Neutrophil (primary cell): ENCODE data around the gene PPP1R37.

Experiments
- H3K27ac ChIP-seq: fragments of 200-600 bp; sonication (generic); 2 replicates; pipeline ENCODE4 v1.5.1; 2016; ENCODE audit warnings: mild to moderate bottlenecking, moderate library complexity
- H3K27me3 ChIP-seq: fragments of 200-600 bp; sonication (generic); 2 replicates; pipeline ENCODE4 v1.6.0; 2016; ENCODE audit warnings: mild to moderate bottlenecking
- H3K36me3 ChIP-seq: fragments of 200-600 bp; sonication (generic); 2 replicates; pipeline ENCODE4 v1.5.1; 2017
- H3K4me1 ChIP-seq, 2 experiments: fragments of 200-600 bp in 1 of 2; sonication (generic) in 1 of 2; 1 replicate in 1 of 2; 2 replicates in 1 of 2; pipeline versions ENCODE4 v1.5.1 to v1.6.1; 2013 to 2016; ENCODE audit warnings: low read depth in 1 of 2, low read length in 1 of 2, mild to moderate bottlenecking in 1 of 2, moderate library complexity in 1 of 2; ENCODE audit not compliant: control insufficient read depth in 1 of 2, insufficient read depth in 1 of 2
- H3K4me3 ChIP-seq, 2 experiments: fragments of 200-600 bp in 1 of 2; sonication (generic) in 1 of 2; 1 replicate in 1 of 2; 2 replicates in 1 of 2; pipeline ENCODE4 v1.5.1; 2013 to 2016; ENCODE audit warnings: low read depth in 1 of 2, low read length in 1 of 2, mild to moderate bottlenecking in 1 of 2, moderate library complexity in 1 of 2
- H3K9me3 ChIP-seq: fragments of 200-600 bp; sonication (generic); 2 replicates; pipeline ENCODE4 v1.5.1; 2016
- CTCF ChIP-seq: fragments of 200-600 bp; sonication (generic); IDR thresholded peaks from 2 replicates; pipeline ENCODE4 v1.5.1; 2016; ENCODE audit warnings: antibody characterized with exemption

The PPP1R37 gene

GRCh38 chr19:45094707-45095106 is 1.7 kb downstream of the PPP1R37 start:
- Histone ChIP-seq H3K27ac (no peak overlapping the region), H3K9me3 (no peaks in the 10 kb centered on the region), H3K4me3 (no peak overlapping the region), H3K4me1 (peaks cover 27 to 32% of the 10 kb centered on the region in 2 experiments), H3K27me3 (no peaks in the 10 kb centered on the region), H3K36me3 (peaks cover 13% of the 10 kb centered on the region)
- TF ChIP-seq CTCF = no peak

GRCh38 chr19:45095496-45096413 is 2.8 kb downstream of the PPP1R37 start:
- no peaks in the 10 kb centered on the region for H3K9me3 ChIP-seq
- TF ChIP-seq CTCF = no peak
- peaks cover 27 to 32% of the 10 kb centered on the region in 2 experiments for H3K4me1 ChIP-seq
- no peak overlapping the region for H3K27ac ChIP-seq
- no peak overlapping the region for H3K4me3 ChIP-seq
- H3K36me3 ChIP-seq = peaks cover 10% of the 10 kb centered on the region
- no peaks in the 10 kb centered on the region for H3K27me3 ChIP-seq

DNA sequence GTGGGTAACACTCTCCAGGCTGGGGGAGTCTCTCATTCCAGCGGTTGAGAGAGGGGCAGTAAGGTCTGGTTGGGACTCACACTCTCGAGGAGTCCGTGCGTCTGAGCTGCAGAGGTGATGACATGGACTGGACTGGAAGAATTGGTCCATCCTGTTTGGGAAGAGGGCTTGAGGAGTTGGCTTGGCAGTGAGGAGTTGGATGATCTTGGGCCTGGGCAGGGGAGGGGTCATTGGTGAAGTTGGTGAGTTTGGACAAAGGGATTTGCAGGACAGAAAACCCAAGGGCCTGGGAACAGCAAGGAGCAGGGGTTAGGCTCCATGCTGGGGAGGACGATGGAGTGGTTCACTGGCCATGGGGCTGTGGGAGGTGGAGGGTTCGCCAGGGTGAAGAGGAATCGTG is 3.7 kb downstream of the PPP1R37 start:
- H3K4me1 ChIP-seq = peaks cover 21 to 26% of the 10 kb centered on the region in 2 experiments
- no peak overlapping the region for H3K27ac ChIP-seq

GRCh38 chr19:45097450-45097775 is 4.4 kb downstream of the PPP1R37 start:
- Histone ChIP-seq H3K36me3 (peaks cover 8% of the 10 kb centered on the region), H3K27ac (no peak overlapping the region), H3K4me1 (peaks cover 15 to 19% of the 10 kb centered on the region in 2 experiments), H3K4me3 (no peak overlapping the region), H3K27me3 (no peaks in the 10 kb centered on the region), H3K9me3 (no peaks in the 10 kb centered on the region)
- TF ChIP-seq CTCF = no peak

More for the DNA sequence above, 3.7 kb downstream of the PPP1R37 start:
- no peaks in the 10 kb centered on the region for H3K27me3 ChIP-seq
- peaks cover 8% of the 10 kb centered on the region for H3K36me3 ChIP-seq
- no peak for TF ChIP-seq CTCF
- H3K4me3 ChIP-seq = no peak overlapping the region
- no peaks in the 10 kb centered on the region for H3K9me3 ChIP-seq

- H3K9me3 ChIP-seq = no peaks in the 10 kb centered on the region
- no peak overlapping the region for H3K4me3 ChIP-seq
- peaks cover 18 to 22% of the 10 kb centered on the region in 2 experiments for H3K4me1 ChIP-seq
- no peak overlapping the region for H3K27ac ChIP-seq
- no peaks in the 10 kb centered on the region for H3K27me3 ChIP-seq
- H3K36me3 ChIP-seq = peaks cover 8% of the 10 kb centered on the region
- no peak for TF ChIP-seq CTCF
Observed at GRCh38 chr19:45097776-45098520, 5.0 kb downstream of the PPP1R37 start.
